Raji (cell line): ENCODE measurements around the gene ZNF516.

Experiments used
- POLR2A ChIP-seq: IDR thresholded peaks from 2 replicates; pipeline ENCODE4 v1.6.1; 2011; ENCODE audit warnings: low read depth, low read length, control low read depth; ENCODE audit not compliant: insufficient read depth

Gene ZNF516

DNA sequence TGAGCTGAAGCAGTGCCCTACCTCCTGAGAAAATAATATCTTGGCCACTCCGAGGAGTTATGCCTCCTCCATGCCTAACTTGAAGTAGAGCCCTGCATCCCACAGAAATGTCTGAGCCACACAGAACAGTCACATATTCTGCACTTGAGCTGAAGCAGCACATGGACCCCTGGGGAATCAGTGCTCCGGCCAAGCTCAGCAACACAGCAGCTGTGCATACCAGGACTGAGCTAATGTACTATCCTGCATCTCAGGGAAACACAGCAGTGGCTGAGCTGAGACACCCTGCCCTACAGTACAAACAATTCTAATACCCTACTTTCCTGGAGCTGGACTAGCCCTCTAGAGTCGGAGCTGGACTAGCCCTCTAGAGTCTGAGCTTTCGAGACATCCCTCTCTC lies 166.9 kb downstream of the ZNF516 start:
- no peak for TF ChIP-seq POLR2A

GRCh38 chr18:76323891-76324290 lies 171.2 kb downstream of the ZNF516 start:
- TF ChIP-seq POLR2A: no peak

DNA sequence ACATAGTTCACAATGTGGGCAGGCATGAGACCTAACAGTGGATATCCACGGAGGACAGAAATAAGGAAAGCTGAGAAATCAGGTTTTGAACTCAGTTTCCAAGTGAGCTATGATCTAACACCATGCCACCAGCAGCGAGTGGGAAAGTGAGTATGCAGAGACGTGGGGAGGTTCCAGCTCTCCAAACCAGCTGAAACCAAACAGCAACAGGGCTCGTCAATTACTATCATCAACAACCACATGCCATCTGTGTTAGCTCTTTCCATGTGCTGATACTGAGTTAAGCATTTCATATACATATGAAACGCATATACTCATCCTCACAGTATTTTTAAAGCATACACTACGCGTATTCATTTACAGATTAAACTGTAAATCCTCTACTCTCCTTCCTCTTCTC lies 172.4 kb downstream of the ZNF516 start:
- no peak for TF ChIP-seq POLR2A

DNA sequence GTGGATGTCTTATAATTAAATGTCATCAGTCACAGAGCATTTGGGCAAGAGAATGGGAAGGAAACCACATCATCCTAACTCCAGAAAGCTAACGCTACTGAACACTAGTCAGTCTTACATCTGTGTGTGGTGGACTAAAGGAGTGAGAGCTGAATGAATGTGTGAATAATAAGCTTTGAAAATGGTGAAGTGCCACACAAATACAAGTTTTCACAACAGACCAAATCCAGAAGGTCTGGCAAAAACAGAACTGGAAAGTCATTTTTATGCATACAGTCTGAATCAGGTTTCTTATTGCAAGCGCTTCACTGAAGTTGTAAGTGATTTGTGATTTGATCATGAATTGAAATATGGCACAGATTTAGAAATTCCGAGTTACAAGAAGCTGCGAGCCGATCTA lies 175.7 kb downstream of the ZNF516 start:
- no peak for TF ChIP-seq POLR2A

DNA sequence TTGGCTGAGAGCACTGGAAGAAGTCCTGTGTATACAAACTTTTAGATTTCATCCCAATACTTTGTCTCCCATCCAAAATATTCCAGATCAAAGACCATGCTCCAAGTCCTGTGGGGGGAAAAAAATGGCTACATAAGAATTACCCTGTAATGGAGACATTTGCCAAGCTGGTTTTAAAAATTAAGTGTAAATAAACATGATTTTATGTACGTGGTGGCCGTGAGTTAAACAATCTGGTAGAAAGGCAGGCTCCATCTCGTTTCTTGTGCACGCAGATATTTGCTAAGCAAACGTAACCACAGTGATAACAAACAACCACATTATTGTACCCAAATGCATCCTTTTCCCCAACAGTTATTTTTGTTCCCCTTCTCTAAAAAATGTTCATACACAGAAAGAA lies 176.4 kb downstream of the ZNF516 start:
- no peak for TF ChIP-seq POLR2A

- TF ChIP-seq POLR2A: no peak
These were observed 177.9 kb downstream of the ZNF516 start for GRCh38 chr18:76317136-76317535.

- TF ChIP-seq POLR2A: no peak
These were observed 179.3 kb downstream of the ZNF516 start for GRCh38 chr18:76315722-76316230.

- TF ChIP-seq POLR2A: no peak
These were observed 180.5 kb downstream of the ZNF516 start for GRCh38 chr18:76314496-76314895.

DNA sequence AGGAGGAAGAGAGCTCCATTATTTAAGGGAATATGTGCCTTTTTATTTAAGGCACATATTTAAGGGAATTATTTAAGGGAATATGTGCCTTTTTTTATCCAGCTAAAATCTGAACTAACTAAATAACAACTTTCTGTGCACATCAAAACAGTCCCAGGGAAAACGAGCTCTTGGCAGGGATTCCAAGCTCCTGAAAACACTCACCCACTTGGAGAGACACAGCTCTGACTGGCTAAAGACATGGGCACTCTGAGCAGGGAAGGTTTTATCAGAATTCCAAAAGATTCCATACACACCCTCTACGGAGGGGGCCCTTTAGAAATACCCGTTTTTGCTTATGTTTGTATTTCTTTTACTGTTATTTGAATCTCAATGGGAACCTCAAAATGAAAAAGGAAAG lies 181.0 kb downstream of the ZNF516 start:
- TF ChIP-seq POLR2A: no peak
